Neural progenitor cell (in vitro differentiated cells): Measurements from ENCODE around the gene SPSB1. TPM values are rescaled to one million over a fixed set of nuclear protein-coding genes. Genes with fewer than 3 reads are reported as not detected.

Experiments
- DNase-seq: peaks from one replicate; pipeline ENCODE4 v3.0.0-alpha.2; 2016; ENCODE audit warnings: low spot score
- H2AFZ ChIP-seq: fragments of 200-600 bp; sonication (generic); replicated peaks from 2 replicates; pipeline ENCODE4 v1.6.1; 2016; ENCODE audit warnings: antibody characterized with exemption
- H3F3A ChIP-seq: fragments of 200-600 bp; sonication (generic); 2 replicates; pipeline ENCODE4 v1.6.1; 2016; ENCODE audit warnings: antibody characterized with exemption, low read depth
- H3K27ac ChIP-seq: fragments of 200-600 bp; sonication (generic); 2 replicates; pipeline ENCODE4 v1.5.1; 2016; ENCODE audit warnings: mild to moderate bottlenecking
- H3K27me3 ChIP-seq: fragments of 200-600 bp; sonication (generic); 2 replicates; pipeline ENCODE4 v1.6.1; 2016; ENCODE audit warnings: mild to moderate bottlenecking, moderate library complexity
- H3K36me3 ChIP-seq: fragments of 200-600 bp; sonication (generic); 2 replicates; pipeline ENCODE4 v1.5.1; 2016
- H3K4me1 ChIP-seq: fragments of 200-600 bp; sonication (generic); 2 replicates; pipeline ENCODE4 v1.6.1; 2016; ENCODE audit warnings: mixed run types
- H3K4me2 ChIP-seq: fragments of 200-600 bp; sonication (generic); 2 replicates; pipeline ENCODE4 v1.6.1; 2016
- H3K4me3 ChIP-seq: fragments of 200-600 bp; sonication (generic); 2 replicates; pipeline ENCODE4 v1.5.1; 2016
- H3K79me2 ChIP-seq: fragments of 200-600 bp; sonication (generic); 2 replicates; pipeline ENCODE4 v1.6.1; 2016; ENCODE audit warnings: low read depth
- H3K9ac ChIP-seq: fragments of 200-600 bp; sonication (generic); 2 replicates; pipeline ENCODE4 v1.6.1; 2016
- H3K9me3 ChIP-seq: fragments of 200-600 bp; sonication (generic); 2 replicates; pipeline ENCODE4 v1.5.1; 2016; ENCODE audit warnings: low read depth
- H4K20me1 ChIP-seq: fragments of 200-600 bp; sonication (generic); 2 replicates; pipeline ENCODE4 v1.6.1; 2016; ENCODE audit warnings: low read depth
- H3K27ac Mint-ChIP-seq: 3 replicates; pipeline ENCODE4 v1.8.0; 2021; ENCODE audit warnings: mixed read lengths
- H3K27me3 Mint-ChIP-seq: 2 replicates; pipeline ENCODE4 v1.8.0; 2022; ENCODE audit warnings: low read depth, mild to moderate bottlenecking, inconsistent platforms, moderate library complexity, mixed read lengths; ENCODE audit not compliant: insufficient read depth
- H3K36me3 Mint-ChIP-seq: 3 replicates; pipeline ENCODE4 v1.8.0; 2021; ENCODE audit warnings: mixed read lengths
- H3K4me1 Mint-ChIP-seq: 3 replicates; pipeline ENCODE4 v1.8.0; 2021; ENCODE audit warnings: mixed read lengths
- H3K4me3 Mint-ChIP-seq: 3 replicates; pipeline ENCODE4 v1.8.0; 2021; ENCODE audit warnings: mild to moderate bottlenecking, moderate library complexity, mixed read lengths
- H3K9me3 Mint-ChIP-seq: 3 replicates; pipeline ENCODE4 v1.8.0; 2020; ENCODE audit warnings: mixed read lengths
- CTCF ChIP-seq: fragments of 200-600 bp; sonication (generic); IDR thresholded peaks from 2 replicates; pipeline ENCODE4 v1.5.1; 2017; ENCODE audit warnings: antibody characterized with exemption, mild to moderate bottlenecking
- EZH2 ChIP-seq: fragments of 200-600 bp; sonication (generic); IDR thresholded peaks from 2 replicates; pipeline ENCODE4 v1.6.1; 2017; ENCODE audit warnings: antibody characterized with exemption, mild to moderate bottlenecking, moderate library complexity
- EZH2phosphoT487 ChIP-seq: fragments of 200-600 bp; sonication (generic); IDR thresholded peaks from 2 replicates; pipeline ENCODE4 v1.6.1; 2017; ENCODE audit warnings: antibody characterized with exemption
- total RNA-seq: library from RNA; depleted of rRNA; stranded (reverse); fragments of >200 nt; gene quantifications from 2 replicates; pipeline ENCODE4 v1.2.3, GENCODE V29; 2015; ENCODE audit warnings: low replicate concordance

SPSB1 gene
- total RNA-seq, 1 donor from 2014 or later, result 2.8 TPM

DNA sequence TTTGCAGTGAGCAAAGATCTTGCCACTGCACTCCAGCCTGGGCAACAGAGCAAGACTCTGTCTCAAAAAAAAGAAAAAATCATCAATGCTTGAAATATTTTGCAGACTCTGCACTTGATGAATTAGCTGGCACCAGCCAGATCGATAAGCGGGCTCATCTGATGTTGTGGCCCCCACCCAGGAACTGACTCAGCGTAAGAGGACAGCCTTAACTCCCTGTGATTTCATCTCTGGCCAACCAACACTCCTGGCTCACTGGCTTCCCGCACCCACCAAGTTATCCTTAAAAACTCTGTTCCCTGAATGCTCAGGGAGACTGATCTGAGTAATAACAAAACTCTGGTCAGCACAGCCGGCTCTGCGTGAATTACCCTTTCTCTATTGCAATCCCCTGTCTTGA is 98.9 kb downstream of the SPSB1 start:
- Mint-ChIP-seq H3K36me3 (peaks cover 3% of the 10 kb centered on the region), H3K4me3 (no peak overlapping the region), H3K27me3 (peaks cover 26% of the 10 kb centered on the region), H3K27ac (no peak overlapping the region), H3K9me3 (peaks cover 10% of the 10 kb centered on the region), H3K4me1 (peaks cover 10% of the 10 kb centered on the region)
- DNase-seq, result no peak
- Histone ChIP-seq H3K27ac (no peak overlapping the region), H3K79me2 (no peaks in the 10 kb centered on the region), H2AFZ (no peak overlapping the region), H3K4me3 (no peak overlapping the region), H3K9ac (no peak overlapping the region), H3K36me3 (no peaks in the 10 kb centered on the region), H4K20me1 (no peaks in the 10 kb centered on the region), H3K4me2 (no peak overlapping the region), H3K27me3 (no peaks in the 10 kb centered on the region), H3K9me3 (no peaks in the 10 kb centered on the region), H3F3A (no peaks in the 10 kb centered on the region), H3K4me1 (no peaks in the 10 kb centered on the region)
- no peak for TF ChIP-seq EZH2phosphoT487
- no peak for TF ChIP-seq EZH2
- no peak for TF ChIP-seq CTCF

- H3F3A ChIP-seq, result no peaks in the 10 kb centered on the region
Observed at GRCh38 chr1:9394010-9394409, 101.3 kb downstream of the SPSB1 start.

GRCh38 chr1:9395018-9395417 is 102.3 kb downstream of the SPSB1 start:
- no peak overlapping the region for H3K27ac Mint-ChIP-seq
- no peak overlapping the region for H3K27ac ChIP-seq

More at GRCh38 chr1:9394010-9394409, 101.3 kb downstream of the SPSB1 start:
- no peaks in the 10 kb centered on the region for H3K4me1 ChIP-seq
- no peak overlapping the region for H2AFZ ChIP-seq
- no peak overlapping the region for H3K9ac ChIP-seq
- no peak overlapping the region for H3K4me3 ChIP-seq
- peaks cover 5% of the 10 kb centered on the region for H3K4me1 Mint-ChIP-seq
- H3K36me3 Mint-ChIP-seq, result peaks cover 3% of the 10 kb centered on the region
- H4K20me1 ChIP-seq, result no peaks in the 10 kb centered on the region
- no peaks in the 10 kb centered on the region for H3K9me3 ChIP-seq
- peaks cover 13% of the 10 kb centered on the region for H3K9me3 Mint-ChIP-seq
- no peak overlapping the region for H3K4me3 Mint-ChIP-seq
- no peak overlapping the region for H3K27ac ChIP-seq
- no peaks in the 10 kb centered on the region for H3K79me2 ChIP-seq
- peaks cover 16% of the 10 kb centered on the region for H3K27me3 Mint-ChIP-seq
- no peak overlapping the region for H3K27ac Mint-ChIP-seq
- no peak for DNase-seq
- H3K36me3 ChIP-seq, result no peaks in the 10 kb centered on the region
- no peak overlapping the region for H3K4me2 ChIP-seq
- H3K27me3 ChIP-seq, result no peaks in the 10 kb centered on the region
- no peak for TF ChIP-seq CTCF
- TF ChIP-seq EZH2, result no peak
- TF ChIP-seq EZH2phosphoT487, result no peak

More at GRCh38 chr1:9395018-9395417, 102.3 kb downstream of the SPSB1 start:
- Histone ChIP-seq H4K20me1 (no peaks in the 10 kb centered on the region), H3K4me3 (no peak overlapping the region), H2AFZ (no peak overlapping the region), H3K27me3 (no peaks in the 10 kb centered on the region), H3K4me1 (peaks cover 8% of the 10 kb centered on the region), H3K9ac (no peak overlapping the region), H3F3A (peaks cover 4% of the 10 kb centered on the region), H3K4me2 (no peak overlapping the region), H3K36me3 (no peaks in the 10 kb centered on the region), H3K9me3 (no peaks in the 10 kb centered on the region), H3K79me2 (no peaks in the 10 kb centered on the region)
- Mint-ChIP-seq H3K36me3 (peaks cover 3% of the 10 kb centered on the region), H3K4me1 (peaks cover 10% of the 10 kb centered on the region), H3K9me3 (peaks cover 13% of the 10 kb centered on the region), H3K27me3 (peaks cover 17% of the 10 kb centered on the region), H3K4me3 (no peak overlapping the region)
- TF ChIP-seq CTCF (no peak), EZH2 (no peak)
- DNase-seq, result no peak
